Pons (tissue), 1 donor: ENCODE measurements around the gene ZNRF1.
"Not testable (repeated sequence)": the region's sequence is repeated elsewhere in the genome, so short reads cannot be mapped to it uniquely, and the experiment has no call there.

Experiments used
- DNase-seq: peaks from one replicate; pipeline ENCODE4 v3.0.0-alpha.2; 2016; ENCODE audit warnings: low spot score

Gene ZNRF1

GRCh38 chr16:74998481-74999218, at the start of gene ZNRF1:
Gene ZNRF1, plus strand, starts transcription at chr16:74999024. Its CDS starts 648 bp downstream, at chr16:74999672.
- DNase-seq, result peak; percentile 79

GRCh38 chr16:74949309-74949708, 49.5 kb upstream of the ZNRF1 start:
- no peak for DNase-seq

GRCh38 chr16:74950511-74950910, 48.3 kb upstream of the ZNRF1 start:
- DNase-seq, result no peak

DNA sequence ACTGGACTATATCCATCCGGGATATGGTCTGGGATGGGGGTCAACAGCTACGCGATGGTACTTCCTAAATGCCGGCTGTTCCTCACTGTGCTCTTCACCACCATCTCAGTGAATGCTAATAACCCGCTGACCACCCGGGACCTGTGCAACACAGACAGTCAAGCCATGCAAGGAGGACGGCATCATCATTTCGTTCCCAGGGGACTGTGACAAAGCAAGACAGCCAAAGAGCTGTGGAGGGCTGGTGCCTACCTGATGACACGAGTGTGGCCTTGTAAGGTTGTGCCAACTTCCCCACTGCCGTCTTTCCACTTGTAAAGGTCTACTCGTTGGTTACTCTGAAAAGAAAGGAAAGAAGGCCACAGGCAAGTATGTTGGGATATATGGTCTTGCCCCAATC, 47.6 kb upstream of the ZNRF1 start:
- DNase-seq, result no peak

DNA sequence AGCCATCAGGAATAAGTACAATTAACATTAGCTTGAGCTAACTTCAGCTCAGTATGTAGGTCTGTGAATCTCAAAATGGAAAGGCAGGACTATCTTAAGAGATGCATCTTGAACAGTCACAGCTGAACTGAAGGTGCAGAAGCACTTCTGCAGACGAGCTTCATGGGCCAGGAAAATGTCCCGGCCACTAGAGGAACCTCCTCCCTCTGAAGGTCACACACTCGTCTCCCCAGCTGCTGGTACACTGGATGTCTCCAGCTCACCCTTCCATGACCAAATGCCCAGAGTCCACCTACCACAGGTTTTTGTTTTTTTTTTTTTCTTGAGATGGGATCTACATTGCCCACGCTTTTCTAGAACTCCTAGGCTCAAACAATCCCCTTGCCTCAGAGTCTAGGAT, 47.1 kb upstream of the ZNRF1 start:
- DNase-seq, result no peak

- DNase-seq, result peak; percentile 83
Measured at GRCh38 chr16:74954763-74955162, 44.1 kb upstream of the ZNRF1 start.

DNA sequence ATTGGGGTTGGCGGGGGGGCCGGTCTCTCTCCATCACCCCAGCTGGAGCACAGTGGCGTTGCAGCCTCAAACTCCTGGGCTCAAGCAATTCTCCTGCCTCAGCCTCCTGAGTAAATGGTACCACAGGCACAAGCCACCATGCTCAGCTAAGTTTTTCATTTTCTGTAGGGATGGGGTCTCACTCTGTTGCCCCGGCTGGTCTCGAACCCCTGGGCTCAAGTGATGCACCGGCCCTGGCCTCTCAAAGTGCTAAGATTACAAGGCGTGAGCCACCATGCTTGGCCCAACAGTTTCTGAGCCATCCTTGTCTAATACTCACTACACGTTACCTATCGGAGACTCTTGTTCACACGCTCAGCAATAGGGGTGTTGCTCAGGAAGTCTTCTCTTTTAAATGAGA, 25.5 kb upstream of the ZNRF1 start:
- no peak for DNase-seq

GRCh38 chr16:74975591-74975990, 23.2 kb upstream of the ZNRF1 start:
- DNase-seq, result no peak

GRCh38 chr16:74982256-74982655, 16.6 kb upstream of the ZNRF1 start:
- no peak for DNase-seq

DNA sequence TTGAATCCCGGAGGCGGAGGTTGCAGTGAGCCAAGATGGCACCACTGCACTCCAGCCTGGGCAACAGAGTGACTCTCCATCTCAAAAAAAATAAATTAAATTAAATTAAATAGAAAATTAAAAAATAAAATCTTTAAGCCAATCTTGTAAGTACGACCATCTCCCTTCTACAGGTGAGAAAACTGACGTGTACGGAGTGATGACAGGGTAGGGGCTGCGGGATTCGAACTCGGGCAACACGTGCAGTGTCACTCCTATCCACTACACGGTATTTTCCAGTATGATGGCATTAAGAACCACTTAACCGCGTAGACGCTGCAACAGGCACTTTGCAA, 14.7 kb upstream of the ZNRF1 start:
- no peak for DNase-seq

DNA sequence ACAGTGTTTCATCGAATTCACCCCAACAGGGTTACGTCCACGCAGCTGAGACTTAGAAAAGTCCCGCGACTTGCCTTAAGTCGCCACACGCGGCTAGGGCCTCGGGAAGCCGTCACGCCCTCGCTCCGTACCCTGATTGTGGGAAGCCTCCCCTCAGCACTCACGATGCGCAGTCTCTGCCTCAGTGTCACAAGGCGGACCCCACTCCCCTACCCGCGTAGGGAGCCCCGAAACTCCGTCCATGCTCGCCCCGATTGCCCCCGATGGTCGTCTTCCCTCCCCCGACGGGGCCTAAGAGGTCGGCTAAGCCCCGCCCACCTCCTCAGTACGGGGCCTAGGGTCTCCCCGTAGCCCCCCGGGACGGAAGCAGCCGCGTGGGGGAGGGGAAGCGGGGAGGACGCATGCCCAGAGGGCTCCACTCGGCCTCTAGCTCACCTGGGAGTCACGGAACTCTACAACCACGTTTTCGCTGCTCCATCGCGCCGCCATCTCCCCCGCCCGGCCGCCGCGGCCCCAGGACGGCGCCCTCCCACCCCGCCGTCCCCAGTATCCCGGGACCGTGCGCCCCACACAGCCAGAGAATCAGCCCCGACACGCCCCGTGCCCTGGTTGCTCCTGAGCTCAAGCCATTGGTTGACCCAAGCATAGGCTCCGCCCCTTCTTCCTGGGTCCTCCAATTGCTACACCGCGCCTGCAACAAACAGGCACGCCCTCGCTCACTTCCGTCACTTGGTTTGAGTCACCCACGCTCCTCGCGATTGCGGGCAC, 14.1 kb upstream of the ZNRF1 start, which contains the start of gene WDR59:
Gene WDR59 (minus strand): TSS at position 595 of the 768 bp plus-strand sequence. CDS start 106 bp downstream, at position 489.
- DNase-seq, result peak; percentile 100

DNA sequence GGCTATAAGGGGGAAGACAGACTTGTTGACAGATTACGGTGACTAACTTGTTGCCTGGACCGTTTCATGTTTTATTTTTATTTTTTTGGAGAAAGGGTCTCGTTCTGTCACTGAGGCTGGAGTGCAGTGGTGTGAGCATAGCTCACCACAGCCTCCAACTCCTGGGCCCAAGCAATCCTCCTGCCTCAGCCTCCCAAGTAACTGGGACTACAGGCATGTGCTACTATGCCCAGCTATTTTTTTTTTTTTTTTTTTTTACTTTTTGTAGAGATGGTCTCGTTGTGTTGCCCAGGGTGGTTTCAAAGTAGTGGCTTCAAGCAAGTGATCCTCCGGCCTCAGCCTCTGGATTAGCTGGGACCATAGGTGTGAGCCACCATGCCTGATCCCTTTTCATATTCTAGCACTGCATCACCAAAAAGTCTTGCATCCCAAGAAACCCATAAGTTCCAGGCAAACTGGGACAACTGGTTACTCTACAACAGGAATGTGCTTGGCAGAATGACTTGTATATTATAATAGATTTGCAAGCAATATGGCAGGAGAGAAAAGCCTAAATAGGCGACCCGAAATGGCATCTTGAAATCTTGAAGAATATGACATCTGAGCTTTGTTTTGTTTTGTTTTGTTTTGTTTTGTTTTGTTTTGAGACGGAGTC, 11.7 kb upstream of the ZNRF1 start:
- DNase-seq, result no peak

DNA sequence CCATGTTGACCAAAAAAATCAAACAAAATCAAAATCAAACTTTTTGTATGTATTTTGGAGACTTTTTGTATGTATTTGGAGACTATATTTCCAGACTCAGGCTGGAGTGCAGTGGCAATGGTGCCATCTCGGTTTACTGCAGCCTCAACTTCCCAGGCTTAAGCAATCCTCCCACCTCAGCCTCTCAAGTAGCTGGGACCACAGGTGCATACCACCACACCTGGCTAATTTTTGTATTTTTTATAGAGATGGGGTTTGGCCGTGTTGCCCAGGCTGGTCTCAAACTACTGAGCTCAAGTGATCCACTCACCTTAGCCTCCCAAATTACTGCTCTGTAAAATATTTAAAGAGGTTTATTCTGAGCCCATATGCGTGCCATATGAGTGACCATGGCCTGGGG, 9.0 kb upstream of the ZNRF1 start:
- DNase-seq, result not testable (repeated sequence)

DNA sequence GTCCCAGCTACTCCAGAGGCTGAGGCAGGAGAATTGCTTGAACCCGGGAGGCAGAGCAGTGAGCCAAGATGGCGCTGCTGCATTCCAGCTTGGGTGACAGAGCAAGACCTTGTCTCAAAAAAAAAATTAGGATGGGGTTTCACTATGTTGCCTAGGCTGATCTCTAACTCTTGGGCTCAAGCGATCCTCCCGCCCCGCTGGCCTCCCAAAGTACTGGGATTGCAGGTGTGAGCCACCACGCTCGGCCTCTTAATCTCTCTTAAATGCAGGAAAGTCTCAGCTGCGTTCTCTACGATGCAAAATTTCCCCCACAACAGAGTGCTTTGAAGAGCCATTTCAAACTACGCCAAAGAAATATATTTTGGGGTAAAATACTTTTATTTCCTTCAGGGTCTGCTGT, 8.0 kb upstream of the ZNRF1 start:
- DNase-seq, result no peak

GRCh38 chr16:74991268-74991592, 7.6 kb upstream of the ZNRF1 start:
- DNase-seq, result no peak

DNA sequence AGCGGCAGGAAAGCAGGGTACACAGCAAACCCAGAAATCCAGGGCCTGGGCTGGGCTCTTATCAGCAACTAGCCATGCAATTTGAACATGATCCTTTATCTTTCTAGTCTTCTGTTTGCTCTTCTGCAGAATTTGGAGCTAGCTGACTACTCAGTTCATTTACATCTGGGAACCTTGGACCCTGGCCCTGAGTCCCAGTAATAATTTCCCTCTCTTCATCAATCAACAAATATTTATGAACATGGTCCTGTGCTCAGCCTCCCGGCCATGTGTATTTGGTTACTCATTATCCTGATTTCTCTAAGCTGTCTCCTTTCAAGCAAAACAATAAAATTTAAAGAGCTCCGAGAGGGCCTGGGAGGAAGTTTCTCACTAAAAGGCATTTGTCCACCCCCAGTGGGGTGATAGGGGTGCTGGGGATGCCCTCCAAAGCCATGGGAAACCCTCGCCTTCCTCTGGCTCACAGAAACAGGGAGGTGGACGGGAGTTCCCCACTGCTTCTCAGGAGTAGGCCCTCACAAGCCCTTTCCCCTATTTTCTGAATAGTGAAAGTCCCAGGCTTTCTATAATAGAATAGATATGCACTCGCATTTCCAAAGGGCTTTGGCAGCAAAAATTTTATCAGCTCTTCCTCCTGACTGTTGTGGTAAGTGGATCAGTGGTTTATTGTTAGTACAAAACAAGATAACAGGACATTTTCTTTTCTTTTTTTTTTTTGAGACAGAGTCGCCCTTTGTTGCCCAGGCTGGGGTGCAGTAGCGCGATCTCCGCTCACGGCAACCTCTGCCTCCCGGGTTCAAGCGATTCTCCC, 7.0 kb upstream of the ZNRF1 start:
- DNase-seq, result peak; percentile 26

GRCh38 chr16:74995986-74996385, 2.8 kb upstream of the ZNRF1 start:
- no peak for DNase-seq

- DNase-seq, result no peak
Measured at GRCh38 chr16:74997042-74997491, 1.8 kb upstream of the ZNRF1 start.

DNA sequence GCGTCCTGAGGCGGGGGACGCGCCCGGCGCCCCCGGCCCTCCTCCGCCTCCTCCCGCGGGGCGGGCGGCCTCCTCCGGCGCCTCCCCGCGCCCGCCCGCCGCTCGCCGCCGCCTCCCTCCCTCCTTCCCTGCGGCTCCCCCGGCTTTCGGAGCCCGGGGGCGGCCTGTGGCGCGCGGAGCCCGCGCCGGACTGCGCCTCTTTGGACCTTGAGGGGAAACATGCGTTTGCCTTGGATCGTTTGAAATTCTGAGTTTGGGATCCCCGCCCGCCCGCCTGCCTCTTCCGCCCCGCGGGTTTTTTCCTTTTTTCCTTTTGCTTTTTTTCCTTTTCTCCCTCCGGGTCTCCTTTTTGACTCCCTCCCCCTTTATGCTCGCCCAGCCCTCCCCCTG, 390 bp downstream of the ZNRF1 start:
- DNase-seq, result no peak

GRCh38 chr16:74999609-75000480, 1.0 kb downstream of the ZNRF1 start:
- peak; percentile 19 for DNase-seq

- DNase-seq, result peak; percentile 24
Measured at GRCh38 chr16:75000481-75001081, 1.8 kb downstream of the ZNRF1 start.
